GM21390 (cell line): ENCODE measurements around the gene PABPC1L.

Source experiments
- ATAC-seq: cut with Tn5 transposase; IDR thresholded peaks from one replicate; pipeline ENCODE4 v1.9.1; 2021; ENCODE audit not compliant: unreplicated experiment

PABPC1L gene

GRCh38 chr20:44900231-44900854 lies 9.5 kb upstream of the PABPC1L start:
- ATAC-seq, result no peak

DNA sequence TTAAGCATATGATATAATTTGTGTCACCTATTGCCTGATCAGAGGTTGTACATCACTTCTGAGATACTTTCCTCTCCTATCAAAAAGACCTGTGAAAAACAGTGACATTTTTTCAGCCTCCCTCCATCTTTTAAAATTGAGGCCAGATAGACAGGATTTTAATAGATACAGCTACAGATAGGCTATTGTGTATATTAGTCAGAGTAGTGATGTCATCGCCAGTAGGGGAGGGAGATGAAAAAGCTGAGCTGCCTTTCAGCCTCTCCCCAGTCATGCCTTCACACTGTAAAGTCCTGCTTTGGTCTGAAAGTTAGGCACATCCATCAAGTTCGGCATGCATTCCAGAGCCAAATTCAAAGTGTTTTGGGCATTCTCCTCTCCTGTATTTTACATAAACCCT lies 7.9 kb upstream of the PABPC1L start:
- no peak for ATAC-seq

DNA sequence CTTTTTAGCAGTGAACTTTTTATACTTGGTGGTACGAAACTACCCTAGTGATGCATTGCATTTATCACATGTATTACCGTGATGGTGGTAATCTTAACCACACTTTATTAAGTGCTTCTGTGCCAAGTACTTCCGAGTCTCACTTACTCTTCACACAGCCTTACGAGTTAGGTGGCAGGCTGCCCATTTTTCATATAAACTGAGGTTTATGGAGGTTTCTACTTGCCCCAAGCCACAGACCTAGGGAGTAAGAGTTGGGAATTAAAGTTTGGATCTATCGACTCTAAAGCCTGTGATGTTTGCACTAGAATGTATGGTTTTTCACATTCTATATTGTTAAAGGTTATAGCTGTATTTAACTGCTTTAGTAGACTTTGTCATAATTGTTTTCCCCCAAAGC lies 5.5 kb upstream of the PABPC1L start:
- ATAC-seq, result no peak

DNA sequence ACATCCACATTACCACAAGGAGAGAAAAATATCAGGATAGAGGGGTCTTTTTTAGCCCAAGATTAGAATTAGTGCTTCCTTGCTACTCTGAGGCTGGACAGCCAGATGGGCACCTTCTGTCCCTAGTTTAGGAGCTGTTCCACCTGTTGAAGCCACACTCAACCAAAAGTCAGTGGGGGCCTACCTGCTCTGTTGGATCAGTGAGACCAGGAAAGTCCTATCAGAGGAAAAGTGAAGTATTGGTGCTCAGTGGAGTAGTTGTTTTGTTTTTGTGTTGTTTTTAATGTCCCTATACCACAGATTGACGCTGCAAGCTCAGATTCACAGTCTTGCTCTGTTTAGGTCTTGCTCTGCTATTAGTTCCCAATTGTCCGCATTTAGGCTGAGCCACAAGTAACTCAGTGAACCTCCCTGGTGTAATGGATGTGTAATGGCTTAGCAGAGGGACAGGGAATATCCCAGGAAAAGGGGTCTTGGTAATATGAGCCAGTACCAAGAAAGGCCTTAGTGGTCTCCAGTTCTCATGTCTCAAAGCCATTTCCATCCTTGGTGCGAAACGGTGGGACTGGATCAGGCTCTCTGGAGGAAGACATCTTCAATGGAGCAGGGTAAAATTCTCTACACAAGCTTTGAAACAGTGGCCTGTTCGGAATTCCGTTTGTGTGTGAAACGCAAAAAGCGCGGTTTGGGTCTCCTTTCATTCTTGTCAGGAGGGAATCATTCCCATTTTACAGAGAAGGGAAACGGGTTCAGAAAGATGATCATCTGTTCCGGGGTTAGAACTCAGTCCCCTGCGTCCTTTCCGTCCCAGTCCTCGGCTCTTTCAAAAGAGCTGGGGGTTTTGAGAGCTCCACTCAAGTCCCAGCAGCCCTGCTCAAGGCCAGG lies 631 bp upstream of the PABPC1L start:
- ATAC-seq, result no peak

DNA sequence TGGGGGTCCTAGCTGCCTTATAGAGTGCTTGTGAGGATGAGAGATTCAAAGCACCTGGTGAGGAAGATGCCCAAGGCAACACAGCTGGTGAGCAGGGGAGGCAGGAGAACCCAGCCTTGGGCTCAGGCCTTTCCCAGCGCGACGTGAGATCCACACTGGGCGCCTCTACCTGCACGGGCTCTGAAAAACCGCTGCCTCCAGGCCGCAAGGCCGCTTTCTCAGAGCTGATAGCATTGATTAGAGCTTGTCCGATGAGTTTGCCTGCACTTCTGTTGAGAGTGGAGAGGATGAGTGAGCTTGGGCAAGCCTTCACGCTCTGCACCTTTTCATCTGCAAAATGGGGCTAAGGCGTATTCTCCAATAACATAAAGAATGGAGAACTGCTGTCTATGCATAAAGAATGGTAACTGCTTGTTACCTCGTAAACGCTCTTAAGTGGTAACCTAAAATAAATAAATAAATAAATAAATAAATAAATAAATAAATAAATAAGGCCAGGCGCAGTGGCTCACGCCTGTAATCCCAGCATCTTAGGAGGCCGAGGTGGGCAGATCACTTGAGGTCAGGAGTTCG lies 916 bp downstream of the PABPC1L start:
- no peak for ATAC-seq

- ATAC-seq, result no peak
Measured at GRCh38 chr20:44911264-44911921, 1.5 kb downstream of the PABPC1L start.

DNA sequence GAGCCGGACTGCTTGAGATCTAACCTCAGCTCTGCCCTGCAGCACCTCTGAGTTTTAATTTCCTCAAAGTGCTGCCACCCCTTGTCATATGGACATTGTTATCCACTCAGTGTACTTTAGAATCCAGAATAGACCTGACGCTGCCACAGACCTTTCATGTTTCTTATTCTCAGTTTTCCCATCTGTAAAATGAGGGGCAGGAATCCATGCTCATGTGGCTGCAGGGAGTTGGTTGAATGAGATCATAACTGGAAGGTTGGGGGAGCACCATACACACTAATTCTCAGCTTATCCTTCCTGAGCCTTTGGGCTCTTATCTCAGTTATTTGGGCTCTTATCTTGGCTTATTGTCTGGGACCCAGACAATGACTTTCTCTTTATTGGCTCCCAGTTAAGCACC lies 2.3 kb downstream of the PABPC1L start:
- ATAC-seq, result no peak

GRCh38 chr20:44914924-44915323 lies 5.1 kb downstream of the PABPC1L start:
- no peak for ATAC-seq

GRCh38 chr20:44916586-44916985 lies 6.7 kb downstream of the PABPC1L start:
- no peak for ATAC-seq

DNA sequence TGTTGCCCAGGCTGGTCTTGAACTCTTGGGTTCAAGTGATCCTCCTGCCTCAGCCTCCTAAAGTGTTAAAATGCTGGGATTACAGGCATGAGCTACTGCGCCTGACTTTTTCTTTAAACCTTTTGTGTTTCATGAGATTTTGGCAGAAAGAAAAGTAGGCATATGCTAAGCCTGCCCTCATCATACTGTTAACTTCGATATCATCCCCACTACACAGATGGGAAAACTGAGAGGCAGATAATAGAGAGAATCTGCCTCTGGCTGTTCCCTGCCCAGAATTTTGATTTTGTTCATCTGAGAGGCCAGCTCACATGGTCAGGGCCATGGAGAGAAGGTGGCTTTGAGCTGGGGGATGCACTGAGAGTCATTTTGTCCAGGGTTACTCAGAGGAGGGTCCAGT lies 7.5 kb downstream of the PABPC1L start:
- no peak for ATAC-seq

GRCh38 chr20:44918342-44918741 lies 8.5 kb downstream of the PABPC1L start:
- no peak for ATAC-seq

GRCh38 chr20:44918761-44919160 lies 8.9 kb downstream of the PABPC1L start:
- no peak for ATAC-seq

- ATAC-seq, result no peak
Measured at GRCh38 chr20:44921447-44921846, 11.6 kb downstream of the PABPC1L start.

- no peak for ATAC-seq
Measured at GRCh38 chr20:44924541-44924940, 14.7 kb downstream of the PABPC1L start.

DNA sequence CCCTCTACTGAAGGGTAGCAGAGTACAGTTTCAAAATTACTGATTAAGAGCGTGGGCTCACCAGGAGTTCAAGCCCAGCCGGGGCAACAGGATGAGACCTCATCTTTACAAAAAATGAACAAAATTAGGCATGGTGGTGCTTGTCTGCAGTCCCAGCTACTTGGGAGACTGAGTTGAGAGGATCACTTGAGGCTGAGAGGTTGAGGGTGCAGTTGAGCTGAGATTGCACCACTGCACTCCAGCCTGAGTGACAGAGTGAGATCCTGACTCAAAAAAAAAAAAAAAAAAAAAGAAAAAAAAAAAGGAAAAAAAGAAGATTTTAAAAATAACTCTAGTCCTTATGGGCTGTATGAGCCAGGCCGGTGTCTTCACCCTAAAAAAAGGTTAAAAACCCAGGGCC lies 18.7 kb downstream of the PABPC1L start:
- ATAC-seq, result no peak

- no peak for ATAC-seq
Measured at GRCh38 chr20:44930517-44931168, 20.8 kb downstream of the PABPC1L start.

DNA sequence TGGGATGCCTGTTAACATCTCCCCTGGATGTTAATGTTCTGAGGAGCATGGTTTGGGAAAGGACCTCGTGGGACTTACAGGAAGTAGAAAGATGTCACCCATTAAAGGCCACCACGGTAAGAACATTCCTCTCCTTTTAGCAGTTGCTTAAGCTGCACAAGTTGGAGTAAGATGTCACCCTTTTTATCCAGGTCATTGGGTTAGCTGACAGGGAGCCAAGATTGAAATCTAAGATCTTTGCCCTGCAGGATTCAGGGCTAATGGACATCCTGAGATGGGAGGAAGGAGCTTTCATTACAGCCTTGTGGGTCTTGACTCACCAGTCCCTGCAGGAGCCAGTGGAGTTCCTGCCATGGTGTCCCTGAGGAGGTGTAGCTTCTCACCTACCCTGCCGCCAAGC lies 22.1 kb downstream of the PABPC1L start:
- no peak for ATAC-seq

DNA sequence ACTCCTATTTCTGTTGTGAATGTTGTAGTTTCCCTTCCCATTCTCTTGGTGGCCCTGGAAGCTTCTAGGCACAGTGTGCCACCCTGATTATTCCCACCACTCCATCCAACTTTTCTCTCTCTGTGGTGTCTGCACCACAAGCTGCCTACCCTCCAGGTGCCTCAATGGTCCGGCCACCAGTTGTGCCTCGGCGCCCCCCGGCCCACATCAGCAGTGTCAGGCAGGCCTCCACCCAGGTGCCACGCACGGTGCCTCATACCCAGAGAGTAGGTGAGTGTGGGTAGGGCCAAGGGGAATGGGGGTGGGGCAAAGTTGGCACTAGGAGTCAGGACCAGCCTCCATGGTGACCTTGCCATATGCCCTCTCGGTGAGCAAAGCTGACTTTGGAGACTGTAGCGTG lies 23.1 kb downstream of the PABPC1L start:
- no peak for ATAC-seq

DNA sequence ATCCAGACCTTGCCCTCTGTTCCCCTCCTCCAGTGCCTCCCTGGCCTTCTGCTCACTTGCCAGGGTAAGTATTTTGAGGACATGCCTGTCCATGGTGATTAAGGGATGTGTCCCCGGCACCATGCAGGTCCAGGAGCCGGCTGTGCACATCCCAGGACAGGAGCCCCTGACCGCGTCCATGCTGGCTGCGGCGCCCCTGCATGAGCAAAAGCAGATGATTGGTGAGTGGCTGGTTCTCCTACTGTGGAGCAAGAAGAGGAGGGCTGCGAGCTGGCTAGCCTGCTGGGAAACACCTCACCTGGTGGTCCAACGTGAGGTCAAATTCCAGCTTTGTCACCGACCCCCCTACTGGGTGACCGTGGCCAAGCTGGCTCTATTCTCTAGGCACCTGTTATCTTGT lies 26.6 kb downstream of the PABPC1L start:
- no peak for ATAC-seq

DNA sequence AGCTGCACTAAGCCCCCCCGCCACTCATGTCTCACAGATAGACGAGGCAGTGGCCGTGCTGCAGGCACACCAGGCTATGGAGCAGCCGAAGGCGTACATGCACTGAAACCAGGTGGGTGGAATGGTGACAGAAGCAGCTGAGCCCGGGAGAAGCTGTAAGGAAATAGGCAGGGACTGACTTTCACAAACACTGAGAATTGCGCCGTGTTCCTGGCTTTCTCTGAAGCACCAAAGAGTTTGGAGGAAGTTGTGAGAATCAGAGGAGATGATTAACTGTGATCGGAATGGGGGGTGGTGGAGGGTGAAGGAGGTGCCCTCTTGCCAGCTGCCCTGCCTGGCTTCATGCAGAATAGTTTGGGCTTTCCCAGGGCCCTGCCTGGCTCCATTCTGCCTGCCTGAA lies 28.8 kb downstream of the PABPC1L start:
- ATAC-seq, result no peak

GRCh38 chr20:44941120-44941691 lies 31.3 kb downstream of the PABPC1L start:
- ATAC-seq, result no peak
